ENCODE data around the gene MINPP1.

MINPP1 gene

DNA sequence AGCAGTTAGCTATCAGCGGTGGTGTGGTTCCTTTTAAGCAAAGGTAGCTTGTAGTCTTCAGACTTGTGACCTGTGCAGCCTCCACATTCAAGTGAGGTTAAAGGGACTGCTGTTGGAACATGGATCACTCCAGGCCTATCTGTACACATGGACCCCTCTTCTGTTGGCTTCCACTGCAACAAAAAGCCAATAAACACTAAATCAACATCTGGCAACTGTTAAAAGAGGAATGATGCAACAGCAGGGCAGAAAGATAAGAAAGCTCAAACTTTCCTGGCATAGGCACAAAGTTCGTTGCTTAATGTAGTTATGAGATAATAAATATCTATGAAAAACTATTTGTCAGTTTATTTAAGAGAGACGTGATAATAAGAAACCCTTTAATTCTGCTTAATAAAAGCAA, 4.0 kb upstream of the MINPP1 start:
- DNase-seq (ENCODE audit: low read depth, low spot score), result no peak
- no peaks in the 10 kb centered on the region for H3K36me3 ChIP-seq (ENCODE audit: control insufficient read depth, insufficient read depth, low read length)
- no peaks in the 10 kb centered on the region; the same call in 1 of the 2 replicates for H3K27me3 ChIP-seq (ENCODE audit: control insufficient read depth, insufficient read depth, low read length)
- no peaks in the 10 kb centered on the region for H3K4me1 ChIP-seq (ENCODE audit: control insufficient read depth, insufficient read depth, low read length)
- no peak overlapping the region for H3K4me3 ChIP-seq (ENCODE audit: low read length)
- H3K9me3 ChIP-seq (ENCODE audit: control insufficient read depth, insufficient read depth, low read length), result no peaks in the 10 kb centered on the region
- H3K27ac ChIP-seq (ENCODE audit: low read length), result no peak overlapping the region
- no CpG with 5 or more reads among the region's 3 CpGs for WGBS (ENCODE audit: insufficient coverage, insufficient read length)

DNA sequence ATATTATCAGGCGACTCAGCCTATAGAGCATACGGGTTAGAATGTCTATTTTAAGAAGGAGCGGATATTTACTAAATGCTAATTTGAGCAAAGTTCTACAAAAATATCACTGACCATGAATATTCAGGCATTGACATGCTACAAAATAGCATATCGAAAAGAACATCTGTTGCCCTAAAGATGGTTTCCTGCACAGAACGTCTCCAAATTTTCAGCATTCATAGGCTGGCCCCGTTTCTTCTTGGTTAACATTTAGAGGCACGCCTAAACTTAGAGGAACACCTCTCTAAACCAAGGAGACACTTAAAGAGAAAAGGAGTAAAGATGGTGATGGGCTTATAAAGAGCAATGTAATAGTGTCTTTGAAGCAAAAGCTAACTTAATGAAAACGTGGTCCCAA, 1.3 kb upstream of the MINPP1 start:
- Histone ChIP-seq H3K4me3 (ENCODE audit: low read length) (no peak overlapping the region), H3K27me3 (ENCODE audit: control insufficient read depth, insufficient read depth, low read length) (no peaks in the 10 kb centered on the region; the same call in 1 of the 2 replicates), H3K4me1 (ENCODE audit: control insufficient read depth, insufficient read depth, low read length) (no peaks in the 10 kb centered on the region)

DNA sequence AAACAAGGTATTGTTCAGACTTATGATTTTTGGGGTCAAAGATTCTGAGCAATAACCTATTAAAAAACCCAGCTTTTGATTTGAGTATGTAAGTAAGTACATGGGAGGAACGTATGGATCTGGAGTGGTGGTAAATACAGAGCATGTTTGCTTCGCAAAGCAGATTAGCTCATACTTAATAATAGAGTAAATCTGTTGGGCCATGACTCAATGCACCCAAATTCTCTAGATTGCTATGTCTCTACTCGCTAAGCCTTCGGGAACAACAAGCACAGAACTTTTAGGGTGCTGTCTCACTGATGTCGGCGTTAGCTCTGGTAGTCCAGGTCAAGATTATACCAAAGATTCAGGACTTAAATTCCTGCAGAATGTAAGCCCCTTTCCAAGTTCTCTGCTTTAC, 807 bp upstream of the MINPP1 start:
- no peaks in the 10 kb centered on the region for H3K9me3 ChIP-seq (ENCODE audit: control insufficient read depth, insufficient read depth, low read length)
- no peak overlapping the region for H3K27ac ChIP-seq (ENCODE audit: low read length)
- DNase-seq (ENCODE audit: low read depth, low spot score), result no peak
- WGBS (ENCODE audit: insufficient coverage, insufficient read length), result no CpG with 5 or more reads among the region's 6 CpGs
- no peak overlapping the region; the same call in 1 of the 2 replicates for H3K4me3 ChIP-seq (ENCODE audit: low read length)
- no peaks in the 10 kb centered on the region; the same call in 1 of the 2 replicates for H3K27me3 ChIP-seq (ENCODE audit: control insufficient read depth, insufficient read depth, low read length)
- no peaks in the 10 kb centered on the region for H3K36me3 ChIP-seq (ENCODE audit: control insufficient read depth, insufficient read depth, low read length)
- H3K4me1 ChIP-seq (ENCODE audit: control insufficient read depth, insufficient read depth, low read length), result no peaks in the 10 kb centered on the region

More for the DNA sequence above, 1.3 kb upstream of the MINPP1 start:
- Histone ChIP-seq H3K27ac (ENCODE audit: low read length) (no peak overlapping the region), H3K9me3 (ENCODE audit: control insufficient read depth, insufficient read depth, low read length) (no peaks in the 10 kb centered on the region), H3K36me3 (ENCODE audit: control insufficient read depth, insufficient read depth, low read length) (no peaks in the 10 kb centered on the region)
- DNase-seq (ENCODE audit: low read depth, low spot score), result no peak
- no CpG with 5 or more reads among the region's 8 CpGs for WGBS (ENCODE audit: insufficient coverage, insufficient read length)

GRCh38 chr10:87504307-87504639, 420 bp upstream of the MINPP1 start:
- Histone ChIP-seq H3K9me3 (ENCODE audit: control insufficient read depth, insufficient read depth, low read length) (no peaks in the 10 kb centered on the region), H3K4me1 (ENCODE audit: control insufficient read depth, insufficient read depth, low read length) (no peaks in the 10 kb centered on the region), H3K27ac (ENCODE audit: low read length) (no peak overlapping the region), H3K36me3 (ENCODE audit: control insufficient read depth, insufficient read depth, low read length) (no peaks in the 10 kb centered on the region), H3K4me3 (ENCODE audit: low read length) (peak overlapping the region; percentile 87; the same call in 1 of the 2 replicates), H3K27me3 (ENCODE audit: control insufficient read depth, insufficient read depth, low read length) (no peaks in the 10 kb centered on the region; the same call in 1 of the 2 replicates)
- DNase-seq (ENCODE audit: low read depth, low spot score), result no peak
- no CpG with 5 or more reads among the region's 10 CpGs for WGBS (ENCODE audit: insufficient coverage, insufficient read length)

GRCh38 chr10:87505366-87506111, 846 bp downstream of the MINPP1 start:
- Histone ChIP-seq H3K36me3 (ENCODE audit: control insufficient read depth, insufficient read depth, low read length) (no peaks in the 10 kb centered on the region), H3K4me3 (ENCODE audit: low read length) (peak overlapping the region; percentile 87), H3K4me1 (ENCODE audit: control insufficient read depth, insufficient read depth, low read length) (no peaks in the 10 kb centered on the region), H3K9me3 (ENCODE audit: control insufficient read depth, insufficient read depth, low read length) (no peaks in the 10 kb centered on the region), H3K27me3 (ENCODE audit: control insufficient read depth, insufficient read depth, low read length) (no peaks in the 10 kb centered on the region; the same call in 1 of the 2 replicates), H3K27ac (ENCODE audit: low read length) (no peak overlapping the region)
- no CpG with 5 or more reads among the region's 41 CpGs for WGBS (ENCODE audit: insufficient coverage, insufficient read length)
- DNase-seq (ENCODE audit: low read depth, low spot score), result no peak

DNA sequence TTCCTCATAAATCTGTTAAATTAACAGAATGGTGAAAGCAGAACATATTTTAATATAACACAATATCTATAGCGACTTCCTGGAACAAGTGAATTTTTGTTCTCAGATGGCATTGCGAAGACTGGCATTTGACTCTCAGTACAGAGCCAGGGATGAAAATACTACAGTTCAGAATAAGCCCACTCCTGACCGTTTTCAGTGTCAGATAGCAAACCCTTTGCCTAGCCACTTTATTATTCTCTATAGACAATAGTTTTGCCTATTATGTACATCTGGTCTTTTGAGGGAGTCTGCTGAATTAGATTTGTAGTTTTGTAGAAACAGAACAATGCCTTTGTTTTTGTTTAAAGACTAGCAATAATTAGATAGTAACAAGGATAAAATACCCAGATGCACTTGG, 2.3 kb downstream of the MINPP1 start:
- no peak for DNase-seq (ENCODE audit: low read depth, low spot score)
- Histone ChIP-seq H3K27ac (ENCODE audit: low read length) (no peak overlapping the region), H3K9me3 (ENCODE audit: control insufficient read depth, insufficient read depth, low read length) (no peaks in the 10 kb centered on the region), H3K4me1 (ENCODE audit: control insufficient read depth, insufficient read depth, low read length) (no peaks in the 10 kb centered on the region), H3K27me3 (ENCODE audit: control insufficient read depth, insufficient read depth, low read length) (no peaks in the 10 kb centered on the region; the same call in 1 of the 2 replicates), H3K4me3 (ENCODE audit: low read length) (no peak overlapping the region), H3K36me3 (ENCODE audit: control insufficient read depth, insufficient read depth, low read length) (no peaks in the 10 kb centered on the region)
- no CpG with 5 or more reads among the region's 3 CpGs for WGBS (ENCODE audit: insufficient coverage, insufficient read length)

DNA sequence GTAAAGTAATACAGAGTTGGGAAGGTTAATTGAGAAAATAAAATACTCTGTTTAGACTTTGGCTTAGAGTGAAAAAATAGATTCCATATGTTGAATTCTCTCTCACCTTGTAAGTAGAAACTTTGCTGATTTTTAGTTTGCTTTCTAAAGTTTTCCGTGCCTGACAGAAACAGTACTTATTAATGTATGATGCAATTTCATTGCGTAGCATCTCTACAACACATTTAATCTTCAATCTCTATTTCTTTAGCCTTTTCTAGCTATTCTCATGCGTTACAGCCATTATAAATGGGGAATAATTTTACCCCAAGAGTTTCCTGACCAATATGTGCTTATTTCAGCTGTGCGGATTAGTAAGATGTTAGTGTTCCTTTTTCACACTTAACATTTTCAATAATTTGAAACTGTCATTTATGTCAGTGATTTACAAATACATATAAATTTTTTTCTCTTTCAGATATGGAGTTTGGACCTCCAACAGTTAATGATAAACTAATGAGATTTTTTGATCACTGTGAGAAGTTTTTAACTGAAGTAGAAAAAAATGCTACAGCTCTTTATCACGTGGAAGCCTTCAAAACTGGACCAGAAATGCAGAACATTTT, 3.3 kb downstream of the MINPP1 start:
- DNase-seq (ENCODE audit: low read depth, low spot score), result no peak
- no peaks in the 10 kb centered on the region for H3K9me3 ChIP-seq (ENCODE audit: control insufficient read depth, insufficient read depth, low read length)
- no peaks in the 10 kb centered on the region for H3K4me1 ChIP-seq (ENCODE audit: control insufficient read depth, insufficient read depth, low read length)
- H3K36me3 ChIP-seq (ENCODE audit: control insufficient read depth, insufficient read depth, low read length), result no peaks in the 10 kb centered on the region
- H3K27ac ChIP-seq (ENCODE audit: low read length), result no peak overlapping the region
- H3K27me3 ChIP-seq (ENCODE audit: control insufficient read depth, insufficient read depth, low read length), result no peaks in the 10 kb centered on the region
- no peak overlapping the region for H3K4me3 ChIP-seq (ENCODE audit: low read length)
- WGBS (ENCODE audit: insufficient coverage, insufficient read length), result 100% methylated on average over 2 of the region's 5 CpGs

GRCh38 chr10:87508837-87509236, 4.1 kb downstream of the MINPP1 start:
- Histone ChIP-seq H3K4me3 (ENCODE audit: low read length) (no peak overlapping the region), H3K4me1 (ENCODE audit: control insufficient read depth, insufficient read depth, low read length) (no peaks in the 10 kb centered on the region), H3K36me3 (ENCODE audit: control insufficient read depth, insufficient read depth, low read length) (peaks cover under 1% of the 10 kb centered on the region; the same call in 1 of the 2 replicates), H3K9me3 (ENCODE audit: control insufficient read depth, insufficient read depth, low read length) (no peaks in the 10 kb centered on the region), H3K27ac (ENCODE audit: low read length) (no peak overlapping the region), H3K27me3 (ENCODE audit: control insufficient read depth, insufficient read depth, low read length) (no peaks in the 10 kb centered on the region)
- DNase-seq (ENCODE audit: low read depth, low spot score), result no peak
- no CpG with 5 or more reads among the region's 1 CpG for WGBS (ENCODE audit: insufficient coverage, insufficient read length)

DNA sequence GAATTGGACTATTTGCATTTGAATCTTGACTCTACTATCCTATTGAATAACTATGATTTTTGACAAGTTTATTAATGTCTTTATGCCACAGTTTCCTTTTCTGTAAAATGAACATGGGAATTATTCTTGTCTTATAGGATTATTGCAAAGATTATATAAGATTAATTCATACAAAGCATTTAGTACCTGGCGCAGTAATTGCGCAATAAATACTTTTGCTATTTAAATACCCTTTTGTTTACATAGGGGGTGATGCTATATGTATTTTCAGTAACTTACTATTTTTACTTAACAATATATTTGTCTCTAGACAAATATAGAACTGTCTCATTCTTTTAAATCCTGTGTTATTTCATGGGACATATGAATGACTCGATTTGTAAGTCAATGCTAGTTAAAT, 5.3 kb downstream of the MINPP1 start:
- Histone ChIP-seq H3K9me3 (ENCODE audit: control insufficient read depth, insufficient read depth, low read length) (no peaks in the 10 kb centered on the region), H3K4me3 (ENCODE audit: low read length) (no peak overlapping the region), H3K27me3 (ENCODE audit: control insufficient read depth, insufficient read depth, low read length) (no peaks in the 10 kb centered on the region), H3K36me3 (ENCODE audit: control insufficient read depth, insufficient read depth, low read length) (peaks cover 3% of the 10 kb centered on the region; the same call in 1 of the 2 replicates), H3K27ac (ENCODE audit: low read length) (no peak overlapping the region), H3K4me1 (ENCODE audit: control insufficient read depth, insufficient read depth, low read length) (no peaks in the 10 kb centered on the region)
- no peak for DNase-seq (ENCODE audit: low read depth, low spot score)
- WGBS (ENCODE audit: insufficient coverage, insufficient read length), result no CpG with 5 or more reads among the region's 3 CpGs

DNA sequence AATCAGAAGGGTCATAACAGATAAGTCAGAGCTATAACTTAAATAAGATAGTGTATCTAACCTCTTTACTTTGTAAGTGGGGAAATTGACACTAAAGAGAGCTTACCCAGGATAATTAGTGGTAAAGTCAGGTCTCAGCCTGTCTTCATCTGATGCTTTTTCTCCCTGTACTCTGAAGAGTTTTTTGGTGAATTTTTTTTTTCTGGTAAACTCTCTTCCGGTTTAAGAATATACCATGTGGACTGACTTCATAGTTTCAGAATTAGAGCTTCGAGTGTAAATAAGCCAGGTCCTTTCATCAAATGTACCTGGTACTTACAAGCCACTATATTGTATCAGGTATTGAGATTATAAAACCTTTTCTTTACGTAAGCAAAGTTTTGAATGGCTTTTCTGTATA, 6.8 kb downstream of the MINPP1 start:
- peaks cover 3% of the 10 kb centered on the region; the same call in 1 of the 2 replicates for H3K36me3 ChIP-seq (ENCODE audit: control insufficient read depth, insufficient read depth, low read length)
- WGBS (ENCODE audit: insufficient coverage, insufficient read length), result no CpG with 5 or more reads among the region's 3 CpGs
- DNase-seq (ENCODE audit: low read depth, low spot score), result no peak

More for the DNA sequence above, 6.8 kb downstream of the MINPP1 start:
- H3K4me3 ChIP-seq (ENCODE audit: low read length), result no peak overlapping the region
- no peak overlapping the region for H3K27ac ChIP-seq (ENCODE audit: low read length)
- no peaks in the 10 kb centered on the region for H3K9me3 ChIP-seq (ENCODE audit: control insufficient read depth, insufficient read depth, low read length)
- no peaks in the 10 kb centered on the region for H3K4me1 ChIP-seq (ENCODE audit: control insufficient read depth, insufficient read depth, low read length)
- H3K27me3 ChIP-seq (ENCODE audit: control insufficient read depth, insufficient read depth, low read length), result no peaks in the 10 kb centered on the region

All from iPS DF 6.9 (cell line).